GM12878 (cell line): ENCODE data around the gene TRAPPC2B. TPM values are rescaled to one million over a fixed set of nuclear protein-coding genes. Genes with fewer than 3 reads are reported as not detected.

Experiments
- ATAC-seq: fragments of 200-7000 bp; cut with Tn5 transposase; 3 replicates; pipeline ENCODE4 v1.9.1; 2020; ENCODE audit warnings: mild to moderate bottlenecking, moderate library complexity
- BruUV-seq: library from RNA; stranded (reverse); fragments of 400-500 nt; replicated peaks from 2 replicates; lab custom pipeline; 2021; lab: Mats Ljungman, UMichigan
- CTCF ChIA-PET: fragments of 300-600 bp; sonication (Branson Sonifier 250); formaldehyde crosslinking; extraction: SDS; loops from one replicate; lab custom pipeline; 2021; ENCODE audit warnings: inconsistent platforms; lab: Yijun Ruan, JAX
- POLR2A ChIA-PET: fragments of 350-600 bp; formaldehyde crosslinking; extraction: SDS; loops from one replicate; lab custom pipeline; 2021; ENCODE audit warnings: inconsistent platforms; lab: Charles Lee
- RAD21 ChIA-PET: fragments of 300-600 bp; sonication (Branson Sonifier 250); formaldehyde crosslinking; loops from one replicate; lab custom pipeline; 2023; ENCODE audit warnings: antibody characterized with exemption; ENCODE audit not compliant: unreplicated experiment; lab: Charles Lee
- SMC1A ChIA-PET: fragments of 300-600 bp; sonication (Branson Sonifier 250); formaldehyde crosslinking; loops from one replicate; lab custom pipeline; 2023; ENCODE audit not compliant: unreplicated experiment, uncharacterized antibody; lab: Charles Lee
- DNase-seq: peaks from one replicate; pipeline ENCODE4 v3.0.0-alpha.2; 2011; ENCODE audit warnings: low read depth, low spot score
- FAIRE-seq: peaks from 3 replicates; lab custom pipeline; 2011; peaks lifted over from hg19 to GRCh38; lab: Jason Lieb, UNC
- H2AFZ ChIP-seq: 2 replicates; pipeline ENCODE4 v1.6.0; 2011; ENCODE audit warnings: low read depth, low read length, control low read depth; ENCODE audit not compliant: control insufficient read depth
- H3K27ac ChIP-seq: 2 replicates; pipeline ENCODE4 v1.5.1; 2011; ENCODE audit warnings: control low read depth; ENCODE audit not compliant: control insufficient read depth, insufficient read depth
- H3K27me3 ChIP-seq, 2 experiments: replicated peaks in 1 of 2; 2 replicates each; pipeline versions ENCODE4 v1.6.0 to v1.6.1; 2011; ENCODE audit warnings: low read length in 1 of 2; ENCODE audit not compliant: control insufficient read depth in 2 of 2, insufficient read depth in 2 of 2
- H3K36me3 ChIP-seq, 2 experiments: 2 replicates each; pipeline ENCODE4 v1.5.1; 2011; ENCODE audit warnings: low read length in 1 of 2; ENCODE audit not compliant: control insufficient read depth in 2 of 2, insufficient read depth in 2 of 2
- H3K4me1 ChIP-seq: 2 replicates; pipeline ENCODE4 v1.6.1; 2011; ENCODE audit warnings: mild to moderate bottlenecking, low read length, moderate library complexity, mixed read lengths; ENCODE audit not compliant: control insufficient read depth, insufficient read depth
- H3K4me2 ChIP-seq: 2 replicates; pipeline ENCODE4 v1.6.0; 2011; ENCODE audit warnings: control low read depth; ENCODE audit not compliant: control insufficient read depth, insufficient read depth
- H3K4me3 ChIP-seq: fragments of 200-600 bp; sonication (generic); 2 replicates; pipeline ENCODE4 v1.5.1; 2016
- H3K79me2 ChIP-seq: 2 replicates; pipeline ENCODE4 v1.6.0; 2011; ENCODE audit warnings: low read length; ENCODE audit not compliant: control insufficient read depth, insufficient read depth
- H3K9ac ChIP-seq: 2 replicates; pipeline ENCODE4 v1.8.0; 2011; ENCODE audit warnings: low read length, control low read depth, mixed read lengths; ENCODE audit not compliant: control insufficient read depth, insufficient read depth
- H3K9me3 ChIP-seq: replicated peaks from 3 replicates; pipeline ENCODE4 v1.5.1; 2011; ENCODE audit warnings: mild to moderate bottlenecking, low read length; ENCODE audit not compliant: control insufficient read depth, insufficient read depth
- H4K20me1 ChIP-seq: 2 replicates; pipeline ENCODE4 v1.6.0; 2011; ENCODE audit not compliant: control insufficient read depth, insufficient read depth
- CEBPB ChIP-seq, 2 experiments: fragments of 150-350 bp in 1 of 2; IDR thresholded peaks; 2 replicates each; pipeline ENCODE4 v1.6.1; 2012 to 2014; ENCODE audit warnings: low read depth in 2 of 2, low read length in 2 of 2, borderline replicate concordance in 1 of 2, inconsistent platforms in 1 of 2
- EED ChIP-seq: sonication (generic); IDR thresholded peaks from 2 replicates; pipeline ENCODE4 v1.6.1; 2016; ENCODE audit warnings: antibody characterized with exemption, low read depth
- KDM1A ChIP-seq: fragments of 200-600 bp; sonication (generic); IDR thresholded peaks from 2 replicates; pipeline ENCODE4 v1.6.1; 2016; ENCODE audit warnings: borderline replicate concordance
- MTA2 ChIP-seq: fragments of 450-650 bp; IDR thresholded peaks from 2 replicates; pipeline ENCODE4 v1.6.1; 2016; ENCODE audit warnings: low read depth, mild to moderate bottlenecking, moderate library complexity
- NBN ChIP-seq: fragments of 450-650 bp; IDR thresholded peaks from 2 replicates; pipeline ENCODE4 v1.6.1; 2016
- PKNOX1 ChIP-seq: fragments of 450-650 bp; IDR thresholded peaks from 2 replicates; pipeline ENCODE4 v1.6.1; 2016; ENCODE audit warnings: mild to moderate bottlenecking
- RAD21 ChIP-seq: IDR thresholded peaks from 2 replicates; pipeline ENCODE4 v1.6.1; 2011; ENCODE audit warnings: mild to moderate bottlenecking, low read depth, low read length, moderate library complexity; ENCODE audit not compliant: insufficient read depth
- RFX5 ChIP-seq: IDR thresholded peaks from 2 replicates; pipeline ENCODE4 v1.6.1; 2011; ENCODE audit warnings: low read depth, low read length, improper control_type of control experiment
- SMAD1 ChIP-seq: fragments of 450-650 bp; IDR thresholded peaks from 2 replicates; pipeline ENCODE4 v1.6.1; 2018; ENCODE audit warnings: mild to moderate bottlenecking, low read depth; ENCODE audit not compliant: partially characterized antibody
- ZZZ3 ChIP-seq: IDR thresholded peaks from 2 replicates; pipeline ENCODE4 v1.6.1; 2011; ENCODE audit warnings: low read depth; ENCODE audit not compliant: control insufficient read depth, insufficient read length
- WGBS: methylation state at CpG from one replicate; pipeline ENCODE4 v1.1.6; 2016; ENCODE audit warnings: low lambda C conversion rate; ENCODE audit not compliant: insufficient replicate concordance, insufficient coverage; ENCODE audit errors: missing lambda C conversion rate; 5-methylcytosine and 5-hydroxymethylcytosine counted together
- in situ Hi-C: fragments of 300-500 bp; cut with MboI; formaldehyde crosslinking; loops from 9 replicates; pipeline ENCODE4 v1.14.3; 2018; ENCODE audit warnings: mixed read lengths
- intact Hi-C: fragments of 100-400 bp; cut with micrococcal nuclease; formaldehyde crosslinking; loops from one replicate; pipeline ENCODE4 v1.14.2; 2022; ENCODE audit not compliant: unreplicated experiment
- polyA plus RNA-seq, 11 experiments: library from polyadenylated mRNA; depleted of rRNA in 4 of 11; unstranded in 6 of 11; stranded (reverse) in 5 of 11; fragments of >200 nt; fragmentation: Nextera tagmentation in 4 of 11; fragmentation: Illumina TruSeq in 1 of 11; extraction: Ambion mirVana in 4 of 11; extraction: Trizol in 1 of 11; gene quantifications; 1 replicate in 1 of 11; 2 replicates in 10 of 11; pipeline versions ENCODE4 v1.2.1 to v1.2.3, GENCODE V29; 2011 to 2016; ENCODE audit warnings: inconsistent platforms in 2 of 11, missing spikeins in 2 of 11, low read depth in 1 of 11
- total RNA-seq, 4 experiments: library from RNA; depleted of rRNA in 3 of 4; stranded (reverse); fragments of >200 nt in 3 of 4; fragmentation: Illumina TruSeq in 1 of 4; extraction: Trizol in 1 of 4; gene quantifications; 2 replicates each; pipeline versions ENCODE4 v1.2.1 to v1.2.3, GENCODE V29; 2013 to 2021
- TF ChIP-seq, protein P1 (sequence below): fragments of 450-650 bp; IDR thresholded peaks from 2 replicates; pipeline ENCODE4 v1.6.1; 2017; ENCODE audit warnings: low read depth, mild to moderate bottlenecking, moderate library complexity

TRAPPC2B gene
- total and polyA plus RNA-seq, 10 of the 15 experiments (the other 5 are each of a cell fraction or from before 2014, with no cell fraction given) = 10.6 to 86.4 (median 25.6) TPM

GRCh38 chr19:57334191-57334590 is 29.2 kb upstream of the TRAPPC2B start (continued):
- TF ChIP-seq RAD21 (no peak), SMAD1 (no peak), ZZZ3 (no peak), NBN (no peak), MTA2 (no peak), CEBPB (IDR thresholded peaks at IDR 0.05; ENCODE audit: borderline replicate concordance in 1 of 2, low read depth in 2 of 2, low read length in 2 of 2) (no peak), KDM1A (no peak), EED (no peak), PKNOX1 (no peak)
- TF ChIP-seq, protein P1, sequence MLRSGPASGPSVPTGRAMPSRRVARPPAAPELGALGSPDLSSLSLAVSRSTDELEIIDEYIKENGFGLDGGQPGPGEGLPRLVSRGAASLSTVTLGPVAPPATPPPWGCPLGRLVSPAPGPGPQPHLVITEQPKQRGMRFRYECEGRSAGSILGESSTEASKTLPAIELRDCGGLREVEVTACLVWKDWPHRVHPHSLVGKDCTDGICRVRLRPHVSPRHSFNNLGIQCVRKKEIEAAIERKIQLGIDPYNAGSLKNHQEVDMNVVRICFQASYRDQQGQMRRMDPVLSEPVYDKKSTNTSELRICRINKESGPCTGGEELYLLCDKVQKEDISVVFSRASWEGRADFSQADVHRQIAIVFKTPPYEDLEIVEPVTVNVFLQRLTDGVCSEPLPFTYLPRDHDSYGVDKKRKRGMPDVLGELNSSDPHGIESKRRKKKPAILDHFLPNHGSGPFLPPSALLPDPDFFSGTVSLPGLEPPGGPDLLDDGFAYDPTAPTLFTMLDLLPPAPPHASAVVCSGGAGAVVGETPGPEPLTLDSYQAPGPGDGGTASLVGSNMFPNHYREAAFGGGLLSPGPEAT = no peak

GRCh38 chr19:57338877-57339276 is 24.5 kb upstream of the TRAPPC2B start:
- no peak overlapping the region for H3K4me2 ChIP-seq
- ChIA-PET RAD21 (no interaction called here), POLR2A (no interaction called here), CTCF (no interaction called here), SMC1A (no interaction called here)
- intact Hi-C loops = no loop called here
- no peak for TF ChIP-seq RFX5
- no peaks in the 10 kb centered on the region for H3K36me3 ChIP-seq
- no peak overlapping the region for H2AFZ ChIP-seq
- ATAC-seq = no peak
- no TSS peak for BruUV-seq
- no peaks in the 10 kb centered on the region for H3K79me2 ChIP-seq
- no peak overlapping the region for H3K9ac ChIP-seq
- in situ Hi-C loops = no loop called here
- no peaks in the 10 kb centered on the region for H4K20me1 ChIP-seq
- no peaks in the 10 kb centered on the region for H3K9me3 ChIP-seq
- no peak for FAIRE-seq
- no peaks in the 10 kb centered on the region for H3K4me1 ChIP-seq
- no peak for DNase-seq
- no peak overlapping the region for H3K27ac ChIP-seq
- H3K4me3 ChIP-seq = no peak overlapping the region
- no peaks in the 10 kb centered on the region for H3K27me3 ChIP-seq
- WGBS = 41% methylated on average over 3 of the region's 3 CpGs
